GM18858 (cell line): Measurements from ENCODE around the gene ARL10.

Experiments
- ATAC-seq: cut with Tn5 transposase; IDR thresholded peaks from one replicate; pipeline ENCODE4 v1.9.1; 2021; ENCODE audit not compliant: unreplicated experiment

The ARL10 gene

GRCh38 chr5:176365351-176366231 lies at the start of gene ARL10:
TSS of gene ARL10 (plus strand) at chr5:176365487. CDS start at chr5:176365564, 77 bp downstream.
- ATAC-seq: no peak

DNA sequence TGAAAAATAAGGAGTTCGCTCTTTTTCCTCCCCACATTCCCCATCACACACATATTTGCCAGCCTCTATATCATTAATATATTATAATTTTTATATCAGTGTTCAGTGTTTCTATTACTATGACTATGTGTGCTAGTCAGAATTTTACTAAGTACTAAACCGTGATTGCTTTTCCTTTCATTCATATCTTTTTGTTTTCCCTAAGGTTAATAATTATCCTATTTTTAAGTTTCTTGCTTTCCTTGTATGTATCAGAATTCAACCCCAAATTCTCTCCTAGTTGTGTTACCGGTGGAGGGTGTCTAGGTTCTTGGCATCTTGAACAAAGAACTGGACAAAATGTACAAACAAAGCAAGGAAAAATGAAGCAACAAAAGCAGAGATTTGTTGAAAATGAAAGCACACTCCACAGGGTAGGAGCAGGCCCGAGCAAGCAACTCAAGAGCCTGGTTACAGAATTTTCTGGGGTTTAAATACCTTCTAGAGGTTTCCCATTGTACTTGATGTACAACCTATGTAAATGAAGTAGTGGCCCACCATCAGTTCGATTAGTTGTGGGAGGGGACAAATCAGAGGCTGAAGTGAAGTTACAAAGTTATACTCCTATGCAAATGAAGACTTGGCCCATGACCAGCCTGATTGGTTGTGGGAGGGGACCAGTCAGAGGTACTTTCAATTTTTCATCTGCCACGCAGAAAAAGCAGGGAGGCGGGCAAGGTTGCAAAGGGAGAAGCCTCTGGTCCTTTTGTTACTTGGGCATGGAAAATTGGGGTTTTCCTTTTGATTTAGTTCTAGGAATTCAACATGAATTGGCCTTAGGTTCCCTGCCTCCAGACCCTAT lies 47.5 kb upstream of the ARL10 start:
- no peak for ATAC-seq

DNA sequence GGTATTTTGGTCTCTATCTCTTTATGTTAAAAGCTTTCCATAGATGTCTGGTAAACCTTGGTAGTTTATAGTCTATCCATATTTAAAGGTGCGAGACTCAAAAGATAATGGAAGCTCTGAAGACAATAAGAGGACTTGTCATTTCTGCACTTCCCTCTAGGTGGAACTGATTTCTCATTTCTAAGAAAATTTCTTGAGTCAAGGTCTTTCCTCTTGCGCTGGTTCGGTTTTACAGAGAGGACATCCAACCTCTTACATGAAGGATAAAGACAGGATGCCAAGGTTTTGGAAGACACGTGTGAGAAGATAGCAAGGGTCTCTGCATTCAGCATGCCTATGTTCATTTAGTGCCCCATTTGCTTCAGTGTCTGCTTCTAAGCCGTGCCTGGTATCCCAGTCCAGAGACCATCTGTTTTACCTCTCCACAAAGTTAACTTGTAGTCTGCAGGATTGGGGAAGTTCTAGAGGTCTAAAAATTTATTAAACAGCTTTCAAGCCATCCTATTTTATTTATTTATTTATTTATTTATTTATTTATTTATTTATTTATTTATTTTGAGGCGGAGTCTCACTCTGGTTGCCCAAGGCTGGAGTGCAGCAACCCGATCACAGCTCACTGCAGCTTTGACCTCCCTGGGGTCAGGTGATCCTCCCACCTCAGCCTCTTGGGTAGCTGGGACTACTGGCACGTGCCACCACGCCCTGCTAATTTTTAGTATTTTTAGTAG lies 45.3 kb upstream of the ARL10 start:
- ATAC-seq: no peak

GRCh38 chr5:176320577-176320976 lies 44.7 kb upstream of the ARL10 start:
- ATAC-seq: no peak

GRCh38 chr5:176334031-176334770 lies 31.1 kb upstream of the ARL10 start:
- no peak for ATAC-seq

DNA sequence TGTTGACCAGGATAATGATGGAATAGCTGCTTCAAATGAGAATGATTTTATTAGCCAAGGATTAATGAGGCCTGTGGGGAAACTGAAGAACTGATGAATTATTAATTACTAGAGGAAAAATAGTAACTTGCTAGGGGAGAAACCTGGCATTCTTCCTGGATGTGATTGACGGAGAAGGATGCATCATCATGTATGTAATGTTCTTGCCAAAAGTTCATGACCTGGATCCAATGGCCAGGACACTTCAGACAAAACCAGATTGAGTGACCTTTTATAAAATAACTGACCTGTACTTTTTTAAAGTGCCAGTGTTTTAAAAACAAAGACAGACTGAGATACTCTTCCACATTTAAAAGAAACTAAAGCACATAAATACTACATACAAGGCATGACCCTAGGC lies 27.4 kb upstream of the ARL10 start:
- ATAC-seq: no peak

GRCh38 chr5:176339304-176339703 lies 26.0 kb upstream of the ARL10 start:
- ATAC-seq: no peak

- no peak for ATAC-seq
Measured at GRCh38 chr5:176341325-176342157, 23.7 kb upstream of the ARL10 start.

GRCh38 chr5:176342158-176342483 lies 23.2 kb upstream of the ARL10 start:
- no peak for ATAC-seq

DNA sequence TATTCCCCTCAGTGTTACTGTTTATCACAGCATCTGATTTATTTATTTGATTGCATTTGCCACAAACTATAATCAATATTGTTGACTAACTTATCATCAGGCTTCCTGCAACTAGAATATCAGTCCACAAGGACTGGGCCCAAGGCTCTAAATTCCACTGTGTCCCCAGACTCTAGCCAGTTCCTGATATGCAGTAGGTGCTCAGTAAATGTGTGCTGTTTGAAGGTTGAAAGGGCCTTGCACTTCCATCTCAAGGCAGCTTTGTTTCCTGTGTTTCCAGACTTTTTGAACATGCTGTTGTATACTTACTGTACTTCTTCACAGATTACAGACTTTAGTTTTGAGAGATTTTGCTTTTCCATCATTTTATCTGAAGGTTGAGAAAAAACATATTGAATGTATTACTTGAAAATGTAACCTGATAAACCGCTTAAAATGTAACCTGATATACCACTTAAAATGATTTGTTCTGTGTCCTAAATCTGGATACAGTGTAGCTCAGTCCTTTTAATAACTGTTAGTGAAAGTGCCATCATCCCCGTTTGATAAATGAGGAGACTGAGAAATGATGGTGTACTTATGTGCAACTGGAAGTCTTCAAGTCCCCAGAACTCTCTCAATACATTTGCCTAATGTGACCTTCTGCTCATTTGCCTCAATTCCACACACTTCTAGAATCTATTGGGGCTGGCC lies 22.4 kb upstream of the ARL10 start:
- ATAC-seq: no peak

- ATAC-seq: no peak
Measured at GRCh38 chr5:176350416-176350815, 14.9 kb upstream of the ARL10 start.

- ATAC-seq: no peak
Measured at GRCh38 chr5:176352116-176352878, 13.0 kb upstream of the ARL10 start.

DNA sequence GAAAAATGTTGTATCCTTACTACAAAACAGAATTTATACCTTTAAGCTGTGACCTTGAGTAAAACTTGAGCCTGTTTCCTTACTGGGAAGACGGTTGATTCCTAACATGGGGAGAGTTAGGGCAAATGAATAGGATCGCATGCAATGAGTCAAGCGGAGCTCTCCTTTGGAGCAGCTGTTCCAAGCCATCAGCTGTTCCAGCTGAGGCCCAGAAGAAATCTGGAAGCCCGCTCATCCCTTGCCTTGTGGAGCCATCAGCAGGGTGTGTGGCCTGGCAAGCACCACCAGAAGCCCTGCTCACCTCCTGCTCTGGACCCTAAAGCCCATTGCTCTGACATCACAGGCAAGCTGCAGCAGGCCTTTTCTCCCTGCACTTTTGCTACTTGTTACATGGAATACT lies 11.8 kb upstream of the ARL10 start:
- no peak for ATAC-seq

GRCh38 chr5:176355400-176356178 lies 9.7 kb upstream of the ARL10 start:
- no peak for ATAC-seq

DNA sequence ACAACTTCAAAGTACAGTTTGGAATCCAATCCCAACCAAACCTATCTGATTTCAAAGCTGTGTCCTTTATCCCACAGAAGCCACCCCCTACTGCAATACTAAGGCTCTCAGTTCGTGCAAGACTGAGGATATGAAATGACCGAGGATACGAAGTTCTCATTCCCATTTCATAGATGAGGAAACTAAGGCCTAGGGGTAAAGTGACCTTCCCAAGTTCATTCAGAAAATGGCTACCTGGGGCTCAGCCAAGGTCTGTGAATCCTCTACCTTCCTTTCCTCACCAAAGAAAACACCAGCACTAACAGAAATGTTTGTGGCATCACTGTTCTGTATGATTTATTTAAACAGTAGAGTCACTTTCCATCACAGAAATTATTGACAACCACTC lies 9.1 kb upstream of the ARL10 start:
- ATAC-seq: no peak

DNA sequence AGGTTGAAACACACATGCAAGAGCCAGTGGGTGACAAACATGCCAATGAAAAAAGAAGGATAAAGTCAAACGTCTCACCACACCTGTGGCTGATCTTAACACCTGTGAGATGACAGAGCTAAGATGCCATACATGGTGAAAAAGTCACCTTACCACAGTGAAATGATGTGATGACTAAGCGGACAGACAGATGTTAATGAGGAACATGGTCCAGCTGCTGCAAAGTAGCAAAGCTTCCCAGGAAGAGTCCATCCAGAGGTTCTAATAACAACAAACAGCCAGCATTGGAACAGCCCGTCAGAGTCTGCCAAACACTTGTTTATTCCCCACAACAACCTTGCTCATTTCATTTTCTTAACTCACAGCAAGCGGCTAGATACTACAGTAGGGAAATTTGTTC lies 5.6 kb upstream of the ARL10 start:
- no peak for ATAC-seq

- ATAC-seq: no peak
Measured at GRCh38 chr5:176360894-176361436, 4.3 kb upstream of the ARL10 start.
